Activated naive CD8-positive, alpha-beta T cell (primary cell): ENCODE results near the gene FBXO33.

Source experiments
- H3K27ac Mint-ChIP-seq: one replicate; pipeline ENCODE4 v1.8.0; 2021; ENCODE audit warnings: mixed read lengths
- H3K27me3 Mint-ChIP-seq: one replicate; pipeline ENCODE4 v1.8.0; 2021; ENCODE audit warnings: mixed read lengths
- H3K36me3 Mint-ChIP-seq: one replicate; pipeline ENCODE4 v1.8.0; 2021; ENCODE audit warnings: mixed read lengths
- H3K4me1 Mint-ChIP-seq: one replicate; pipeline ENCODE4 v1.8.0; 2021; ENCODE audit warnings: low read depth, mixed read lengths
- H3K4me3 Mint-ChIP-seq: one replicate; pipeline ENCODE4 v1.8.0; 2021; ENCODE audit warnings: mild to moderate bottlenecking, mixed read lengths
- H3K9me3 Mint-ChIP-seq: one replicate; pipeline ENCODE4 v1.8.0; 2021; ENCODE audit warnings: low read depth, mixed read lengths

Gene FBXO33

DNA sequence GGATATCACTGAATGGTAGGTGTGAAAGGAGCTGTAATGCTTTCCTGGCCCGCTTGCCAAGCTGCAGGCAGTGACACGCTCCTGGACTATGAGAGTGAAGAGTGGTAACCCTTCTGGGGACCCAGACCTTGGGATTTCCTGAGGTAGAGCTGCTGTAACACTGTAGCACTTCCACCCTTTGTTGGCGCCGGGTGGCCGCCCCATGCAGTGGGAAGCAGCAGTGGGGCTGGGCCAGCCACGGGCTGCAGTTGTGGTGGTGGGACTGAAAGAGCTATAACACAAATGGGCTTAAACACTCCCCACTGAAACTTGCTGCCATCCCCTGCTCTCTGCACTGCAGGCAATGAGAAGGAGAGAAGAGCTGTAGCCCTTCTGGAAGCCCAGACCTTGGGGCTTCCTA, 9.6 kb upstream of the FBXO33 start:
- Mint-ChIP-seq H3K27ac (no peak overlapping the region), H3K27me3 (no peaks in the 10 kb centered on the region), H3K4me3 (no peak overlapping the region), H3K4me1 (peaks cover 11% of the 10 kb centered on the region), H3K9me3 (no peaks in the 10 kb centered on the region), H3K36me3 (peaks cover 13% of the 10 kb centered on the region)

DNA sequence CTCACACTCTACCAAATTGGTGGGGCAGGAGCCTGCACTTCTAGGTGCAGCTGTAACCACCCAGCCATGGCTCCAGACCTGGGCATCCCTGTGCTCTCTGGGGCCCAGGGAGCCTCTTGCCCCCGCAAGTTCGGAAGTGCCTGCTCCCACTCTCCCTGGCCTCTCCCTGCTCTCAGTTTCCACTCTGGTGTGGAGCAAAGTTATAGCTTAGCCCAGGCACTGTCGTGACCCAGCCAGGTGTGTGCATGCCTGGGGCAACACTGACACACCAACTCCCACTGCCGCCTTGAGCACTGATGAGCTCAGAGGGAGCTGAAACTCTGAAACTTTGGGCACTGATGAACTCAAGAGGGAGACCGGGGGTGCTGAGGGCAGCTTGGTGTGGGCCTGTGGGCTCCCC, 8.7 kb upstream of the FBXO33 start:
- H3K4me3 Mint-ChIP-seq = no peak overlapping the region
- no peaks in the 10 kb centered on the region for H3K27me3 Mint-ChIP-seq
- no peak overlapping the region for H3K27ac Mint-ChIP-seq
- H3K4me1 Mint-ChIP-seq = peaks cover 3% of the 10 kb centered on the region
- H3K36me3 Mint-ChIP-seq = peaks cover 13% of the 10 kb centered on the region
- H3K9me3 Mint-ChIP-seq = no peaks in the 10 kb centered on the region

DNA sequence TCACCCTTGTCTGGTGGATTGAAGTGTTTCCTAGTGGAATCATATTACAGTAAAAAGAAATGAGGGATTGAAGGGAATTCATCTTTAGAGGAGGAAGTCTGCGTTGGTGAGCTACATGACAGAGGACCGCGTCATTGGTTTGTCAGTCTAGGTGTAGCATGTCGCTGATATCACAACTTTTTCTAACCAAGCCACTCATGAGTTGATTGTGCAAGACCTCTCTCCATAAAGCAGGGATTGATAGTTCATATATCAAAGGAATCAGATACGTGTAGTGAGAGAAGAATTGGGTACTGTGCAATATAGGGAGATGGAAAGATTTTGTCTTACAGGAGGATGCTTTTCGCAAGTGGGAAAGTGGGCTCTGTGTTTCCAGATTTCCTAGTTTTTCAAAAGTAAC, 3.0 kb upstream of the FBXO33 start:
- Mint-ChIP-seq H3K4me3 (no peak overlapping the region), H3K4me1 (peaks cover 17% of the 10 kb centered on the region), H3K36me3 (peaks cover 6% of the 10 kb centered on the region), H3K9me3 (no peaks in the 10 kb centered on the region), H3K27ac (no peak overlapping the region), H3K27me3 (no peaks in the 10 kb centered on the region)

DNA sequence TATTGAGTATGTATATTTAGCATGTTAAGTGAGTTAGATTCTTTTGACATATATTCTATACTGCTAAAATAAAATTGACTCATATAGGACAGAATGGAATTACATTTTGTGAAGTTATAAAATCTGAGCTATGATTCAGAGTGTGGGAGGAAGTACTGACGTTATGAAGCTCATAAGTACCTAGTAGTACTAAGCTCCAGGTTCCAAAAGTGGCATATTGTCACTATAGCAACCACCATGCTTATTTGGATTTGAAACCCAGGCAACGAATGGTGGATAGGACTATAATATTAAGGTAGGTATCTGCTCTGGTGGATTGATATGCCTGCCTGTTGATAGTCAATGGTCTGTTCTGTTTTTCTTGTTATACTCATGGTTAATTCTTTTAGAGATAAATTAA, 2.2 kb upstream of the FBXO33 start:
- Mint-ChIP-seq H3K9me3 (no peaks in the 10 kb centered on the region), H3K4me1 (peaks cover 26% of the 10 kb centered on the region), H3K36me3 (no peaks in the 10 kb centered on the region), H3K27me3 (no peaks in the 10 kb centered on the region), H3K27ac (no peak overlapping the region), H3K4me3 (no peak overlapping the region)

DNA sequence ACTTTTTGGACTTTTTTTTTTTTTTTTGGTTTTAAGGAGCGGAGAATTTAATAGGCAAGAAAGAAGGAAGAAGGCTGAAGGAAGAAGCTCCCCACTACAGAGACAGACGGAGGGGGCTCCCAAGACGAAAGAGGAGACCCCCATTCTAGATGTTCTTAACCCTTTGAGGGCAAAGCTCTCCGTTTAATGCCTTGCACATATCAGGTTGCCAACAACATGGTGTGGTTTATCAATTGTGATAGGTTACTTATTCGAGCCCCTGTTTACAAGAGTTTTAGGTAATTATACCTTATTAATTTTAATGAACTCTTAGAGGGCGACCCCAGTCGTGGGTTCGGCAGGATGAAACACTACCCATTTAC, 1.2 kb upstream of the FBXO33 start:
- Mint-ChIP-seq H3K9me3 (no peaks in the 10 kb centered on the region), H3K4me1 (peaks cover 35% of the 10 kb centered on the region), H3K27ac (peak overlapping the region; percentile 89), H3K36me3 (no peaks in the 10 kb centered on the region), H3K4me3 (peak overlapping the region; percentile 99), H3K27me3 (no peaks in the 10 kb centered on the region)

DNA sequence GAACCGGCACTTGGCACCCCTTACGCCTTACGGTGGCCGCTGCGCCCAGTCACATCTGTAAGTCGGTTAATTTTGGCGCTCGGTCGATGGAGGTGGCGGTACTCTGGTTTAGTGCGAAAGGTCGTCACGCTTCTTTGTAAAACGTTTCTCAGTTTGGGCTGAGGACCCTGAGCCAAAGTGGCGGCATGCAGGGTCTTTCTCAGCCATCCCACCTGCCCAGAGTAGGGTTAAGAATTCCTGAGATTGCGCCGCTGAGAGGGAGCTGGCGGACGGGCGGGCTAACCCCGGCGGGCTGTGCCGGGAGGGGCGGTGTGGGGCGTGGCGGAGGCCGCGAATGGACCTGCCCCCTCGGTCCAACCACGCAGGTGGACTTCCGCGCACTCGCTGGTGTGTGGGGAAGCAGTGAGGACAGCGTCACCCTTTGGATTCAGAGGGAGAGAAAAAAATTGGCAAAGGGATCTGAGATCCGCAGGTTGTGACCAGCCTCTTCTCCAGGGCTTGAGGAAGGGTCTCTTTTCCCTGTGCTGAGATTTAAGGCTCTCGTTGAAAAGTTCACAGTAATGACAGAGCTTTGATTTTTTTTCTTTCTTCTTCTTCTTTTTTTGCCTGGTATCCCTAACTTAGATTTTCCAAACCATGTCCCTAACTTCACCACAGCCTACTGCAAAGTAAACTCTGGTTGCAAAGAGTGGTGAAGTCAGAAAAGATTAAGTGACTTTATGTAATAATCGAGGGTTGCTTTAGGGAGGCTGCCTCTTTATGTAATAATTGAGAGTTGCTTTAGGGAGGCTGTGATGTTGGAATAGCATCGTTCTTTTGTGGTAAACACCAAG, 602 bp upstream of the FBXO33 start:
- Mint-ChIP-seq H3K27ac (peak overlapping the region; percentile 89), H3K36me3 (no peaks in the 10 kb centered on the region), H3K27me3 (no peaks in the 10 kb centered on the region), H3K4me1 (peaks cover 41% of the 10 kb centered on the region), H3K9me3 (no peaks in the 10 kb centered on the region), H3K4me3 (peak overlapping the region; percentile 99)

DNA sequence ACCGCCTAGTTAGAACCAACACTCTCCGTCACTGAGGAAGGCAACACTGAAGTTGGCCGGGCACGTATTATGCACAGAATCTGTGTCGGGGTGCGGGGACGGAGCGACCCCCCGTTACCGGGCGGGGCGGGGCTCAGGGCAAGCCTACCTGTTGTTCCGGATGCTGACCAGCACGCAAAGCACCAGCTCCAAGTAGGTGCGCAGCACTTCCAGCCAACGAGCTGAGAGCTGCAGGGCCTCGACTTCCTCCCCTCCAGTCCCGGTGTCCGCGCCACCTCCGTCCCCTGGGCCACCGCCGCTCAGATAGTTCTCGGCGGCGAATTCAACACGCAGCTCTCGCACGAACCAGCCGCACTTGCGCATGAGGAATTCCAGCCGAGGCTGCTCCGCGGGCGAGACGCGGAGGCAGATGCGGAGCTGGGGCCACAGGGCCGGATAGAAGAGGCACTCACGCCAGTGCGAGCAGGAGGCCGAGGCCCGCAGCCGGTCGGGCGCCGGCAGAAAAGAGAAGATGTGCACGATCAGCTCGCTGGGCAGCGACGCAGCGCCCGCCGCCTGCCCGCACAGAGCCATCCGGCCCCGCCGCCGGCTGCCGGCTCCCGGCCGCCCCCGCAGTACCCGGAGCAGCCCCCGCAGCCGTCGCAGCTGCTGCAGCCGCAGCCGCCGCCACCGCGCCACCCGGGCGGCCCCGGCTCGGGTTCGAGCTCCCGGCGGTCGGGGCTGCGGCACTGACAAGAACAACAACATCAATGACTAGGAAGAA, 636 bp downstream of the FBXO33 start:
- H3K27me3 Mint-ChIP-seq = no peaks in the 10 kb centered on the region
- H3K36me3 Mint-ChIP-seq = no peaks in the 10 kb centered on the region
- H3K9me3 Mint-ChIP-seq = no peaks in the 10 kb centered on the region
- H3K27ac Mint-ChIP-seq = peak overlapping the region; percentile 100
- peaks cover 51% of the 10 kb centered on the region for H3K4me1 Mint-ChIP-seq
- peak overlapping the region; percentile 99 for H3K4me3 Mint-ChIP-seq

DNA sequence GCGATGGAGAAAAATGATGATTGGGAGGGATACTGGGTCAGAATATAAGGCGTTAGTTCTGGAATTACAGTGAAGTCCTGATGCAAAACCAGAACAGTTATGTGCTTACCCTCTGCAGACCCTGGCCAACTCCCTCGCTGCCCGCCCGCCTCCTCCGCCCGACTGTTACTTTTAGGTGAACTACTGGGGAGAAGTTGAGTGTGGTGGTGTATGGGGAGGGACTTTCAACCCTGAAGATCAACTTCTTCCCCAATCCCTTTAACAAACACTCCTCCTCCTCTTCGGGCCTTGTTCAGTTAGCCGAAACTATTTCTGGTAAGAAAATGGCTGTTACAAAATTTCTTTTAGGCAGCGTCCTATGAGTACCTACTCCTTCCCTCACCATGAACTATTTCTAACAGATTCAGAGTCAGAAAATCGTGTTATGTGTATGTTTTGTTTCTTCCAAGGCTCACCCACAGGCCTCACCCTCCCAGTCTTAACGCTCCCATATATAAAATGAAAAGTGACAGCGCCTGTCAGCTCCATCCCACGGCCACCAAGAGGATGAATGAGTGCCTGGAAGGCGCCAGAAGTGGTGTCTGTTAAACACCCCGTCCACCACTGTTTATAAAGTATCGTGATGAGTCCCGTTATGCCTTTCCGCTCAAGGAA, 1.3 kb downstream of the FBXO33 start:
- H3K4me3 Mint-ChIP-seq = peak overlapping the region; percentile 99
- H3K27me3 Mint-ChIP-seq = no peaks in the 10 kb centered on the region
- H3K4me1 Mint-ChIP-seq = peaks cover 57% of the 10 kb centered on the region
- H3K27ac Mint-ChIP-seq = peak overlapping the region; percentile 93
- H3K9me3 Mint-ChIP-seq = no peaks in the 10 kb centered on the region
- H3K36me3 Mint-ChIP-seq = no peaks in the 10 kb centered on the region

DNA sequence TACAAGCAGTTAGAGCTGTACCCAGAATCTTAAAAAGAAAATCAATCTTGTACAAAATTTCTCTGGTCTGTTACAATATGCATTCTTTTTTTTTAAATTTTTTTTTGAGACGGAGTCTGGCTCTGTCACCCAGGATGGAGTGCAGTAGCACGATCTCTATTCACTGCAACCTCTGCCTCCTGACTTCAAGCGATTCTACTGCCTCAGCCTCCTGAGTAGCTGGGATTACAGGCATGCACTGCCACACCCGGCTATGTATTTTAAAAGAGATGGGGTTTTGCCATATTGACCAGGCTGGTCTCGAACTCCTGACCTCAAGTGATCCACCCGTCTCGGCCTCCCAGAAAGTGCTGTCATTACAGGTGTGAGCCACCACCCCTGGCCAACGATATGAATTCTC, 4.1 kb downstream of the FBXO33 start:
- H3K4me1 Mint-ChIP-seq = peaks cover 71% of the 10 kb centered on the region
- no peak overlapping the region for H3K27ac Mint-ChIP-seq
- no peaks in the 10 kb centered on the region for H3K9me3 Mint-ChIP-seq
- no peaks in the 10 kb centered on the region for H3K27me3 Mint-ChIP-seq
- no peaks in the 10 kb centered on the region for H3K36me3 Mint-ChIP-seq
- H3K4me3 Mint-ChIP-seq = peak overlapping the region; percentile 99

DNA sequence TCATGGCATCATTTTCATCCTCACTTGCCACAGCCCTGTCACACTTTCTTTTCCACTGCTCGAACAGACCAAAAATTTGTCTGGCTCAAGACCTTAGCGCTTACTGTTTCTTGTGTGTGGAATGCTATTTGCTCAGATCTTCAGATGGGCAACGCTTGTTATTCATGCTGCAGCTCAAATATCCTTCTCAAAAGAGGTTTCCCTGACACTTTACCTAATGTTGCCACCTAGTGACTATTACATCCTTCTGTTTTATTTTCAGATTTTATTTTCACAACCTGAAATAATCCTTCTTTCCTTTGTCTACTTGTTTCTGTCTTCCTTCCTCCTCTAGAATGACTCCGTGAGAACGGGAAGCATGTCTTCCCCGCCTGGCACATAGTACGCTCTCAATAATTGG, 5.6 kb downstream of the FBXO33 start:
- H3K27ac Mint-ChIP-seq = peak overlapping the region; percentile 47
- H3K4me3 Mint-ChIP-seq = peak overlapping the region; percentile 62

DNA sequence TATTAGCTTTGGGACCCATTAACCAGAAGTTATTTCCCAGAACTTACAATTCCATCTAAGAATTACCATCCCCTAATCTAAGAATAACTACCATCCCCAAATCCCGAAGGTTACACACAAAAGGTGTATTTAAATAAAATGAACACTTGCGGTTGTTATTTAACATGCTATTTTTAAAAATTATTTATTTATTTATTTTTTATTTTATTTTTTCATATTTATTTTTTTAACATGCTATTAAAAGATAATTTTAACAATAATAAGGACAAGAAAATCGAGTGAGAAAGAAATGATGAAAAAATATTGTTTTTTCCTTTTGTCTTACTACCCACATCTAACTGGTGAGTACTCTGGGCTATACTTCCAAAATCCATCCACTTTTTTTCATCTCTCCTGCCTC, 6.3 kb downstream of the FBXO33 start:
- no peak overlapping the region for H3K4me3 Mint-ChIP-seq
- no peaks in the 10 kb centered on the region for H3K9me3 Mint-ChIP-seq
- H3K4me1 Mint-ChIP-seq = peaks cover 84% of the 10 kb centered on the region
- no peaks in the 10 kb centered on the region for H3K27me3 Mint-ChIP-seq
- H3K27ac Mint-ChIP-seq = peak overlapping the region; percentile 47
- H3K36me3 Mint-ChIP-seq = peaks cover 8% of the 10 kb centered on the region

More for the DNA sequence above, 5.6 kb downstream of the FBXO33 start:
- Mint-ChIP-seq H3K27me3 (no peaks in the 10 kb centered on the region), H3K9me3 (no peaks in the 10 kb centered on the region), H3K4me1 (peaks cover 80% of the 10 kb centered on the region), H3K36me3 (peaks cover 4% of the 10 kb centered on the region)

DNA sequence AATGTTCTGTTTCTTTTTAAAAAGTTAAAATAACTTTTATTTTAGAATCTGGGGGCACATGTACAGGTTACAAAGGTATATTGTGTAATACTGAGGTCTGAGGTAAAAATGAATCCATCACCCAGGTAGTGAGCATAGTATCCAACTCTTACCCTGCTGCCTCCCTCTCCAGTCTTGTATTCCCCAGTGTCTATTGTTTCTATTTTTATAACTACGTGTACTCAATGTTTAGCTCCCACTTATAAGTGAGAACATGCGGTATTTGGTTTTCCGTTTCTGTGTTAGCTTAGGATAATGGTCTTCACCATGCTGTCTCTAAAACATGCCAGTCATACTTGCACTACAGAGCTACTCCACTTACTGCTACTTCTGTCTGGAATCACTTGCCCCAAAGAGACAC, 8.4 kb downstream of the FBXO33 start:
- Mint-ChIP-seq H3K4me1 (peaks cover 75% of the 10 kb centered on the region), H3K27ac (peak overlapping the region; percentile 85), H3K27me3 (no peaks in the 10 kb centered on the region), H3K9me3 (peaks cover 3% of the 10 kb centered on the region), H3K36me3 (peaks cover 19% of the 10 kb centered on the region), H3K4me3 (no peak overlapping the region)

DNA sequence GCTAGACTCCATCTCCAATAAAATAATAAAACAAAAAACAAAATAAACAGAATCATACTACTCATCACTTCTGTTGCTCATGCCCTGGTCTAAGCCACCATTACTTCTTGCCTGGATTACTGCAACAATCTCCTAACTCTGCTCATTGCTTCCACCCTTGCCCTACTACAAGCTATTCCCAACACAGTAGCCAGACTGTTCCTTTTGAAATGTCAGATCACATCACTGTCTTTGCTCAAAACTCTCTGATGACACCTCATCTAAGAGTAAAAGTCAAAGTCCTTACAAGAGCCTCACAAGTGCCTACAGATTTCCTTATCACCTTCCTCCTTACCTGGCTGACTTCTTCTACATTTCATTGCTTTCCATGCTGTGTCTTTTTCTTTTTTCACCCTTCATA, 10.0 kb downstream of the FBXO33 start:
- peaks cover 20% of the 10 kb centered on the region for H3K36me3 Mint-ChIP-seq
- H3K27ac Mint-ChIP-seq = peak overlapping the region; percentile 13
- H3K9me3 Mint-ChIP-seq = peaks cover 3% of the 10 kb centered on the region
- H3K4me3 Mint-ChIP-seq = peak overlapping the region; percentile 1
- no peaks in the 10 kb centered on the region for H3K27me3 Mint-ChIP-seq
- H3K4me1 Mint-ChIP-seq = peaks cover 62% of the 10 kb centered on the region

DNA sequence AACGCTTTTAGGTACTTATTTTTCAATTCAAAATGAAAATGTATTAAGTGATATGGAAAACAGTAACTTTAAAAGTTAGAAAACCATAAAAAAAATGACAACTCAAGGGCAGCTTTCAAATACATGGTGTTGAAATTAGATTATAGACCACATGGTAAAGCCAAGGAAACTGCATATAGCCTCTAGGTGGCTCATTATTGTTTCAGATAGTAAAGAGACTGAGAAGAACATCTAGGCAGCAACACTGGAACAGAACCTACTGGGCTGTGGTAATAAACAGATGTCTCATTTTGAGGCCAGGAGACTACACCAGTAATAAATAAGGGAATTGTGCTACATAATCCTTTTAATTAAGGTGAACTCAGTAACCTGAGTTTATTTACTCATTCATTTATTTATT, 13.0 kb downstream of the FBXO33 start:
- Mint-ChIP-seq H3K9me3 (peaks cover 3% of the 10 kb centered on the region), H3K27ac (peak overlapping the region; percentile 22), H3K36me3 (peaks cover 32% of the 10 kb centered on the region), H3K4me1 (peaks cover 45% of the 10 kb centered on the region), H3K4me3 (no peak overlapping the region), H3K27me3 (no peaks in the 10 kb centered on the region)

DNA sequence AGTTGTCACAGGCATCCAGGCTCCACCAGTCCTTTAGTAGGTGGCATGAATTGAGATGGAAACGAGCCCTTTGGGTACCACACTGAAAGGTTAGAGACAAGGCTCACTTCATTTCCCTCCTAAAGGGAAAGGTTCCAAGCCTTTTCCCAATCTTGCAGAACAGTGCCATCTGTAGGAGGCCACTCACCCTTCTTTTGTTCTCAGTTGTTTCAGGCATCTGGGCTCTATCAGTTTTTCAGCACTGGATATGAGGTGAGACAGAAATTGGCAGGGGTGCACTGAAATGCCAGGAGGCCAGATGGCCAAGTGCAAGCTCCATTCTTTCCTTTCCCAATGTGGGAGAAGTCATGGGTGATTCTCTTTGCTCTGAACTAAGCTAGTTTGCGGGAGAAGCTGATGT, 15.2 kb downstream of the FBXO33 start:
- Mint-ChIP-seq H3K27ac (no peak overlapping the region), H3K27me3 (no peaks in the 10 kb centered on the region), H3K4me3 (no peak overlapping the region), H3K36me3 (peaks cover 33% of the 10 kb centered on the region), H3K4me1 (peaks cover 28% of the 10 kb centered on the region), H3K9me3 (peaks cover 6% of the 10 kb centered on the region)
